HG03378 (cell line): ENCODE data around the gene KIR2DL3.
"Not testable (repeated sequence)": the region's sequence is repeated elsewhere in the genome, so short reads cannot be mapped to it uniquely, and the experiment has no call there.

Source experiments
- ATAC-seq: cut with Tn5 transposase; IDR thresholded peaks from one replicate; pipeline ENCODE4 v1.9.1; 2021; ENCODE audit warnings: mild to moderate bottlenecking, moderate library complexity; ENCODE audit not compliant: unreplicated experiment

Gene KIR2DL3

GRCh38 chr19:54738306-54738705, at the start of gene KIR2DL3:
Gene KIR2DL3, plus strand, starts transcription at chr19:54738513. Its CDS starts 33 bp downstream, at chr19:54738546.
- not testable (repeated sequence) for ATAC-seq

DNA sequence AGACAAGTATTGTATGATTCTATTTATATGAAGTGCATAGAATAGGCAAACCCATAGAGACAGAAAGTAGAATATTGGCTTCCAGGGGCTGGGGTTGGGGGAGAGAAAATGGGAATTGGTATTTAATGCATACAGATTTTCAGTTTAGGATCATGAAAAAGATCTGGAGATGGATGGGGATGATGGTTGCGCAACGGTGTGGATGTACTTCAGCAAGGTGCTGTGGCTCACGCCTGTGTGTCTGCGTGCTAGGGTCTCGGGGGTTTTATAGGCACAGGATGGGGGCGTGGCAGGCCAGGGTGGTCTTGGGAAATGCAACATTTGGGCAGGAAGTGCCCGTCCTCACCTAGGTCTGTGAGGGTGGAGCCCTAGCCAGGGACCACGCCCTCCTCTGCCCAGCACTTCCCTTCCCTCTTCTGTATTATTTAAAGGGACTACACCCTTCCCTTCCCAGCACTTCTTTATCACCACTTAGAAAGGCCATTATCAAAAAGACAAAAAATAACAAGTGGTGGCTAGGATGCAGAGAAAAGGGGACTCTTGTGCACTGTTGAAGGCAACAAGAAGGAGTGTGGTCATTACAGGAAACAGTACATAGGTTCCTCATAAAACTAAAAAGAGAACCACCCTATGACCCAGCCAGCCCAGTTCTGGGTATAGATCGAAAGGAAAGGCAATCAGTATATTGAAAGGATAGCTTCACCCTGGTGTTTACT, 46.6 kb upstream of the KIR2DL3 start:
- ATAC-seq: no peak

DNA sequence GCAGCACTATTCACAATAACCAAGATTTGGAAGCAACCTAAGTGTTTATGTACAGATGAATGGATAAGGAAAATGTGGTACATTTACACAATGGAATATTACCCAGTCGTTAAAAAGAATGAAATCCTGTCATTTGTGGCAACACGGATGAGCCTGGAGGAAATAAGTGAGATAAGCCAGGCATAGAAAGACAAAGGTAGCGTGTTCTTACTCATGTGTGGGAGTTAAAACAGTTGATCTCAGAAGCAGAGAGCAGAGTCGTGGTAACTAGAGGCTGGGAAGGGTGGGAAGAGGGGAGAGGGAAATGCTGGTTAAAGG, 46.1 kb upstream of the KIR2DL3 start:
- no peak for ATAC-seq

DNA sequence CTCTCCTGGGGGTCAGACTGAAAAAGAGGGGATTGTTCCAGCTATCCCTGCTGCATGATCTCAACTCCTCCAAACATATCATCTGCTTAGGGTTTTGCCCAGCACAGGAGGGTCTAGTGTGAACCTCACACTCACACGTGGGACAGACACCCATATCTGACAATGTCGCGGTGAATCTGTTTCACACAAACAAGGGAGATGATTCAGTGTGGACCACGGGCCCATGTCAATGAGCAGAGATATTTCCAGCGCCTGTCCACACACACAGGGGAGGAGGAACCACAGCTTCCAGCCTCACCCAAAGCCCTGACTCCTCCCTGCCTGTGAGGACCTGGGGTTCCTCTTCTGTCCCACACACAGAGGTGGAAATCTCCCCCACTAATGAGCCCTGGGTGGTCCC, 43.7 kb upstream of the KIR2DL3 start:
- no peak for ATAC-seq

GRCh38 chr19:54696117-54696548, 42.2 kb upstream of the KIR2DL3 start:
- ATAC-seq: no peak

GRCh38 chr19:54696766-54697165, 41.5 kb upstream of the KIR2DL3 start:
- no peak for ATAC-seq

GRCh38 chr19:54697716-54698115, 40.6 kb upstream of the KIR2DL3 start:
- not testable (repeated sequence) for ATAC-seq

DNA sequence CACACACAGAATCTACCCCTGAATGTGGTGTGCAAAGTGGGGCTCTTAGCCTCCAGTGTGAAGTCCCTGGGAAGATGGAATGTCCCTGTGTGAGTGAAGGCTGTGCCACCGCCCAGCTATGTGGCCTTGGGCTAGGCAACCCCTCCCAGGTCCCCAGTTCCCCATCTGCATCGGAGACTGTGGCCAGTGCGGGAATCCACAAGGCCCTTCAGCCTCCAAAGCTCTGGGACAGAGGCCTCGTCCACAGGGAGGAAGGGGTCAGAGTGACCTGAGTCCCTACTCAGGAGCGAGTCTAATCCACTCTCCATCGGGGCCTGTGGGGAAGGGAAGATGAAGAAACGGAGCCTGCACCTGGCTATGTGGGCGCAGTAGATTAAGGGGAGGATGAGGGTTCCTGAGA, 33.4 kb upstream of the KIR2DL3 start:
- no peak for ATAC-seq

GRCh38 chr19:54707962-54708361, 30.4 kb upstream of the KIR2DL3 start:
- no peak for ATAC-seq

GRCh38 chr19:54708781-54709180, 29.5 kb upstream of the KIR2DL3 start:
- ATAC-seq: no peak

GRCh38 chr19:54709212-54709948, 28.9 kb upstream of the KIR2DL3 start:
- no peak for ATAC-seq

- not testable (repeated sequence) for ATAC-seq
Measured at GRCh38 chr19:54709956-54710355, 28.4 kb upstream of the KIR2DL3 start.

GRCh38 chr19:54724142-54724541, 14.2 kb upstream of the KIR2DL3 start, which contains the start of gene KIR3DL3:
Gene KIR3DL3, plus strand, starts transcription at chr19:54724442. Its CDS starts 55 bp downstream, at chr19:54724497.
- ATAC-seq: no peak

- no peak for ATAC-seq
Measured at GRCh38 chr19:54724644-54725043, 13.7 kb upstream of the KIR2DL3 start.

- no peak for ATAC-seq
Measured at GRCh38 chr19:54725321-54725720, 13.0 kb upstream of the KIR2DL3 start.

DNA sequence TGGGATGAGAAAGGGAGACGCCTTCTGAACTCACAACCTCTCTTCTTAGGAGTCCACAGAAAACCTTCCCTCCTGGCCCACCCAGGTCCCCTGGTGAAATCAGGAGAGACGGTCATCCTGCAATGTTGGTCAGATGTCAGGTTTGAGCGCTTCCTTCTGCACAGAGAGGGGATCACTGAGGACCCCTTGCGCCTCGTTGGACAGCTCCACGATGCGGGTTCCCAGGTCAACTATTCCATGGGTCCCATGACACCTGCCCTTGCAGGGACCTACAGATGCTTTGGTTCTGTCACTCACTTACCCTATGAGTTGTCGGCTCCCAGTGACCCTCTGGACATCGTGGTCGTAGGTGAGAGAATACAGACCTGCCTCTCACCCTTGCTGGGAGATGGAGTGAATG, 10.8 kb upstream of the KIR2DL3 start:
- ATAC-seq: no peak

DNA sequence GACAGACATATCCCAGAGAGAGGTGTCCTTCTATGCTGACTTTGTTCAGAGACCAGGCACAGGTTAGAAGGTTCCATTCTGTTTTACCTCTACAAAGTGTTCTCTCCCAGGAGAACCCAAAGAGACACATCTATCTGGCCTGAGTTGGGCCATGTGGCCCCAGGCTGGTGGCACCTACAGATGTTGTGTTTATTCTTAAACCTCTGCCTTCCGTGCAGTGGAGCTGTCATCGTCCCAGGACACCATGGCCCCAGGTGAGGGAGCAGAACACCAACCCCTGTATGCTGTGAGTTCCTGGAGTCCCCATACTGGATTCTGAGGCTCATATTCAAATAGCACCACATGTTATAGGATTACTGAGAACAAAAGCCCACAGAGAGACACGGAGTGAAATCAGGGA, 10.1 kb upstream of the KIR2DL3 start:
- ATAC-seq: no peak

DNA sequence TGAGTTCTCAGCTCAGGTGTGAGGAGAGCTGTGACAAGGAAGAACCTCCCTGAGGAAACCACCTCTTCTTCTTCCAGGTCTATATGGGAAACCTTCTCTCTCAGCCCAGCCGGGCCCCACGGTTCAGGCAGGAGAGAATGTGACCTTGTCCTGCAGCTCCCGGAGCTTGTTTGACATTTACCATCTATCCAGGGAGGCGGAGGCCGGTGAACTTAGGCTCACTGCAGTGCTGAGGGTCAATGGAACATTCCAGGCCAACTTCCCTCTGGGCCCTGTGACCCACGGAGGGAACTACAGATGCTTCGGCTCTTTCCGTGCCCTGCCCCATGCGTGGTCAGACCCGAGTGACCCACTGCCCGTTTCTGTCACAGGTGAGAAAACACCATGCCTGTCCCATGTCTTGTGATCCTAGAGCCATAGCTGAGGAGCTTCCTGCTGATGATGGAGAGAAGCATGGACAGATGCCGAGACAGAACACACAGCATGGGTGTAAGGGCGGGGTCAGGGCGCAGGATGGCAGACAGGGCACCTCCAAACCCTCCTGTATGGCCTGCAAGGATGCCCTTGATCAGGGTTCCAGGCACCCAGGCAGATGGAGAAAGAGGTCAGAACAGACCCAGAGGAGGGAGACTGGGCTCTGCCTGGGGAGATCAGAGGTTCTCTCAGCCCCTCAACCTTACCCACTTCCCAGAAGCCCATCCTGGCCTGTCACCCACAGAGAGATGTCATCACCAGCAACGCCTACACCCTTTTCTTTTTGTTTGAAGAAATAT, 8.7 kb upstream of the KIR2DL3 start:
- ATAC-seq: no peak

DNA sequence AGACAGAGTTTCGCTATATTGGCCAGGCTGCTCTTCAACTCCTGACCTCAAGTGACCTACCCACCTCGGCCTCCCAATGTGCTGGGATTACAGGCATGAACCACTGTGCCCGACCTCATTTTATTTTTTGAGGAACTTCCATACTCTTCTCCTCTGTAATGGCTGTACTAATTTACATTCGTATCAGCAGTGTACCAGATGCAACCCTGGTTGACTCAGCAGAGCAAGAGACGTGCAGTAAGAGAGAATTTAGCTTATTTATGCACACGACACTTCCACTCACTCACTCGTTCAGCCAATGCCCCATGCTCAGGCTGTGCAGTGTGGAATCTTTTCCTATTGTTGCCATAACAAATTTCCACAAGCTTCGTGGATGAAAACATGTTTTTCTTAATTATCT, 7.1 kb upstream of the KIR2DL3 start:
- ATAC-seq: no peak

- ATAC-seq: no peak
Measured at GRCh38 chr19:54738715-54739114, 402 bp downstream of the KIR2DL3 start.

GRCh38 chr19:54739587-54740497, 1.5 kb downstream of the KIR2DL3 start:
- ATAC-seq: no peak
